IMR-90 (cell line): ENCODE results near the gene KCTD4. TPM values are rescaled to one million over a fixed set of nuclear protein-coding genes. Genes with fewer than 3 reads are reported as not detected.
A peak's percentile ranks its signal among the peaks of the same experiment; 100 is the strongest.

Experiments
- ATAC-seq: fragments of 200-7000 bp; cut with Tn5 transposase; 2 replicates; pipeline ENCODE4 v1.9.1; 2020; ENCODE audit warnings: low read depth, mild to moderate bottlenecking, moderate library complexity
- BruUV-seq: library from RNA; stranded (reverse); fragments of 400-500 nt; replicated peaks from 2 replicates; lab custom pipeline; 2021; lab: Mats Ljungman, UMichigan
- CTCF ChIA-PET: fragments of 300-600 bp; formaldehyde crosslinking; extraction: SDS; loops from one replicate; lab custom pipeline; 2021; ENCODE audit warnings: antibody characterized with exemption; lab: Yijun Ruan, JAX
- POLR2A ChIA-PET: fragments of 300-600 bp; sonication (Branson Sonifier 250); formaldehyde crosslinking; loops from one replicate; lab custom pipeline; 2022; ENCODE audit warnings: antibody characterized with exemption; ENCODE audit not compliant: unreplicated experiment; lab: Charles Lee
- DNase-seq: peaks from one replicate; pipeline ENCODE4 v3.0.0; 2013
- H2AFZ ChIP-seq: replicated peaks from 2 replicates; pipeline ENCODE3; 2013; ENCODE audit warnings: low read length, mild to moderate bottlenecking; ENCODE audit not compliant: poor library complexity
- H2AK5ac ChIP-seq: 2 replicates; pipeline ENCODE4 v1.6.1; 2013; ENCODE audit warnings: low read depth, low read length, inconsistent platforms
- H2AK9ac ChIP-seq: replicated peaks from 2 replicates; pipeline ENCODE3; 2013; ENCODE audit warnings: mild to moderate bottlenecking, low read depth, low read length, moderate library complexity; ENCODE audit not compliant: poor library complexity
- H2BK120ac ChIP-seq: 2 replicates; pipeline ENCODE4 v1.6.1; 2013; ENCODE audit warnings: low read depth, low read length, inconsistent platforms
- H2BK15ac ChIP-seq: 3 replicates; pipeline ENCODE4 v1.6.1; 2013; ENCODE audit warnings: low read depth, low read length, inconsistent platforms
- H2BK20ac ChIP-seq: 2 replicates; pipeline ENCODE4 v1.6.1; 2013; ENCODE audit warnings: low read depth, mild to moderate bottlenecking, inconsistent platforms, low read length, moderate library complexity
- H2BK5ac ChIP-seq: 2 replicates; pipeline ENCODE4 v1.6.1; 2013; ENCODE audit warnings: mild to moderate bottlenecking, low read depth, low read length, inconsistent platforms; ENCODE audit not compliant: poor library complexity, severe bottlenecking
- H3K14ac ChIP-seq: replicated peaks from 2 replicates; pipeline ENCODE4 v1.6.1; 2013; ENCODE audit warnings: low read depth, low read length, inconsistent platforms
- H3K18ac ChIP-seq: 2 replicates; pipeline ENCODE4 v1.6.1; 2013; ENCODE audit warnings: low read depth, low read length, control low read depth
- H3K23ac ChIP-seq: 2 replicates; pipeline ENCODE4 v1.6.1; 2013; ENCODE audit warnings: low read depth, low read length, inconsistent platforms
- H3K27ac ChIP-seq: 2 replicates; pipeline ENCODE4 v1.5.1; 2013; ENCODE audit warnings: mild to moderate bottlenecking, control low read depth, low read length; ENCODE audit not compliant: insufficient read depth
- H3K27me3 ChIP-seq: 2 replicates; pipeline ENCODE4 v1.6.1; 2013; ENCODE audit warnings: low read length; ENCODE audit not compliant: control insufficient read depth, insufficient read depth
- H3K36me3 ChIP-seq: 2 replicates; pipeline ENCODE4 v1.6.1; 2013; ENCODE audit warnings: low read length, mixed read lengths; ENCODE audit not compliant: control insufficient read depth, insufficient read depth
- H3K4ac ChIP-seq: 2 replicates; pipeline ENCODE4 v1.6.1; 2013; ENCODE audit warnings: low read depth, low read length, inconsistent platforms
- H3K4me1 ChIP-seq: 2 replicates; pipeline ENCODE4 v1.6.1; 2013; ENCODE audit warnings: low read length, mixed read lengths; ENCODE audit not compliant: control insufficient read depth, insufficient read depth
- H3K4me2 ChIP-seq: 2 replicates; pipeline ENCODE4 v1.6.1; 2013; ENCODE audit warnings: low read depth, mild to moderate bottlenecking, control low read depth, low read length, moderate library complexity
- H3K4me3 ChIP-seq: 2 replicates; pipeline ENCODE4 v1.5.1; 2013; ENCODE audit warnings: low read depth, mild to moderate bottlenecking, control low read depth, low read length, moderate library complexity; ENCODE audit not compliant: insufficient read depth
- H3K56ac ChIP-seq: 2 replicates; pipeline ENCODE4 v1.6.1; 2013; ENCODE audit warnings: low read length, inconsistent platforms; ENCODE audit not compliant: insufficient read depth; ENCODE audit errors: extremely low read depth
- H3K79me1 ChIP-seq, 2 experiments: 2 replicates each; pipeline ENCODE4 v1.6.1; 2013; ENCODE audit warnings: low read length in 2 of 2, inconsistent platforms in 1 of 2, low read depth in 1 of 2
- H3K9ac ChIP-seq: 2 replicates; pipeline ENCODE4 v1.6.1; 2013; ENCODE audit warnings: low read depth, low read length, control low read depth
- H3K9me1 ChIP-seq: 2 replicates; pipeline ENCODE4 v1.6.1; 2013; ENCODE audit warnings: low read length, inconsistent platforms; ENCODE audit not compliant: insufficient read depth
- H3K9me3 ChIP-seq: 2 replicates; pipeline ENCODE4 v1.6.1; 2013; ENCODE audit warnings: low read length; ENCODE audit not compliant: control insufficient read depth, insufficient read depth
- H4K20me1 ChIP-seq: 2 replicates; pipeline ENCODE4 v1.6.1; 2013; ENCODE audit warnings: low read length, inconsistent platforms; ENCODE audit not compliant: insufficient read depth
- H4K5ac ChIP-seq: 2 replicates; pipeline ENCODE4 v1.6.1; 2013; ENCODE audit warnings: mild to moderate bottlenecking, low read depth, low read length, control low read depth
- H4K8ac ChIP-seq, 2 experiments: 2 replicates each; pipeline ENCODE4 v1.6.1; 2013; ENCODE audit warnings: low read depth in 2 of 2, low read length in 2 of 2, control low read depth in 1 of 2, inconsistent platforms in 1 of 2
- H4K91ac ChIP-seq: 2 replicates; pipeline ENCODE4 v1.6.1; 2013; ENCODE audit warnings: low read depth, low read length, inconsistent platforms; ENCODE audit not compliant: insufficient read depth
- BHLHE40 ChIP-seq: fragments of 150-350 bp; IDR thresholded peaks from 2 replicates; pipeline ENCODE4 v1.6.1; 2016; ENCODE audit warnings: mild to moderate bottlenecking, low read depth, low read length
- CHD1 ChIP-seq: IDR thresholded peaks from 2 replicates; pipeline ENCODE4 v1.6.1; 2012; ENCODE audit warnings: low read depth, low read length, improper control_type of control experiment
- ELK1 ChIP-seq: fragments of 150-350 bp; IDR thresholded peaks from 2 replicates; pipeline ENCODE4 v1.6.1; 2016; ENCODE audit warnings: low read depth, mild to moderate bottlenecking, low read length, moderate library complexity, borderline replicate concordance
- FOS ChIP-seq: fragments of 150-350 bp; IDR thresholded peaks from 2 replicates; pipeline ENCODE4 v1.6.1; 2016; ENCODE audit warnings: low read depth, low read length
- MXI1 ChIP-seq: IDR thresholded peaks from 2 replicates; pipeline ENCODE4 v1.6.1; 2012; ENCODE audit warnings: low read depth, mild to moderate bottlenecking, low read length, moderate library complexity, borderline replicate concordance
- RFX5 ChIP-seq: IDR thresholded peaks from 2 replicates; pipeline ENCODE4 v1.8.0; 2012; ENCODE audit warnings: low read depth, mild to moderate bottlenecking, low read length, moderate library complexity
- WGBS, 2 experiments: methylation state at CpG; one replicate each; pipeline versions ENCODE4 v1.1.5 to v1.1.7; 2013; ENCODE audit warnings: missing lambda C conversion rate in 2 of 2; ENCODE audit not compliant: insufficient read length in 1 of 2; ENCODE audit errors: extremely low coverage in 2 of 2; 5-methylcytosine and 5-hydroxymethylcytosine counted together
- dilution Hi-C: fragments of 300-500 bp; cut with HindIII; formaldehyde crosslinking; loops from one replicate; pipeline ENCODE4 v1.14.3; 2018; ENCODE audit warnings: low sequenced_read_pairs; ENCODE audit not compliant: unreplicated experiment
- in situ Hi-C: fragments of 300-500 bp; cut with MboI; formaldehyde crosslinking; loops from 3 replicates; pipeline ENCODE4 v1.14.3; 2019; ENCODE audit warnings: low sequenced_read_pairs, inconsistent platforms, mixed read lengths
- intact Hi-C: fragments of 100-400 bp; cut with micrococcal nuclease; formaldehyde crosslinking; loops from 2 replicates; pipeline ENCODE4 v1.10.0; 2022
- polyA plus RNA-seq, 3 experiments: library from polyadenylated mRNA; depleted of rRNA; stranded (reverse); fragments of >200 nt; gene quantifications; 2 replicates each; pipeline ENCODE4 v1.2.3, GENCODE V29; 2012; ENCODE audit warnings: low replicate concordance in 1 of 3
- total RNA-seq: library from RNA; depleted of rRNA; stranded (reverse); fragments of >200 nt; gene quantifications from 2 replicates; pipeline ENCODE4 v1.2.3, GENCODE V29; 2012
- TF ChIP-seq, protein P1 (sequence below): fragments of 150-350 bp; IDR thresholded peaks from 2 replicates; pipeline ENCODE4 v1.6.1; 2017; ENCODE audit warnings: mild to moderate bottlenecking, antibody characterized with exemption, low read length, low read depth
- TF ChIP-seq, protein P2 (sequence below): conservative IDR thresholded peaks from 2 replicates; pipeline ENCODE4 v1.5.1; 2012; ENCODE audit warnings: mild to moderate bottlenecking, low read depth, low read length, improper control_type of control experiment

Gene KCTD4
- total and polyA plus RNA-seq, 2 of the 4 experiments (the other 2 are of a cell fraction): 0.53 to 0.72 TPM

DNA sequence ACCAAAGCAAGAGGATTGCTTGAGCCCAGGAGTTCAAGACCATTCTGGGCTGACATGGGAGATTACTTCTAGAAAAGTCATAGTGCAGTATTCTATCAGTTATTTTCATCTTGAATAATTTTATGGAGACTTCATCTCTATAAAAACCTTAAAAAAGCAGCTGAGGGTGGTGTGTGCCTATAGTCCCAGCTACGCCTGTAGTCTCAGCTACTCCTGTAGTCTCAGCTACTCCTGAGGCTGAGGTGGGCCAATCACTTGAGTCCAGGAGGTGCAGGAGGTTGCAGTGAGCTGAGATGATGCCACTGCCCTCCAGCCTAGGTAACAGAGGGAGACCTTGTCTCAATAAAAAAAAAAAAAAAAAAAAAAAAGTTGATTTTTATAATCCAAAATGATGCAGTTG is 22.1 kb upstream of the KCTD4 start:
- Histone ChIP-seq H3K9me1 (peaks cover 2% of the 10 kb centered on the region; the same call in 1 of the 2 replicates), H4K5ac (no peak overlapping the region), H3K4ac (peak overlapping the region; percentile 38; the same call in 1 of the 2 replicates), H3K4me1 (peaks cover 2% of the 10 kb centered on the region; the same call in 1 of the 2 replicates), H2BK20ac (no peak overlapping the region), H3K18ac (peak overlapping the region; percentile 37; the same call in 1 of the 2 replicates), H2AFZ (no peak overlapping the region), H2BK5ac (peak overlapping the region; percentile 57), H4K8ac (no peak overlapping the region), H3K4me3 (no peak overlapping the region), H2BK15ac (no peak overlapping the region), H3K9ac (no peak overlapping the region), H3K9me3 (no peaks in the 10 kb centered on the region), H3K27ac (no peak overlapping the region), H4K20me1 (no peaks in the 10 kb centered on the region), H3K36me3 (no peaks in the 10 kb centered on the region), H3K79me1 (peaks cover 36 to 37% of the 10 kb centered on the region in 2 experiments), H4K91ac (no peak overlapping the region), H3K23ac (no peak overlapping the region), H2AK9ac (no peak overlapping the region), H2BK120ac (no peak overlapping the region), H2AK5ac (peak overlapping the region; percentile 89), H3K4me2 (no peak overlapping the region), H3K14ac (no peak overlapping the region), H3K56ac (no peak overlapping the region), H3K27me3 (no peaks in the 10 kb centered on the region)
- intact Hi-C loops: no loop called here
- ChIA-PET POLR2A (no interaction called here), CTCF (no interaction called here)
- no peak for TF ChIP-seq BHLHE40
- TF ChIP-seq, protein P1, sequence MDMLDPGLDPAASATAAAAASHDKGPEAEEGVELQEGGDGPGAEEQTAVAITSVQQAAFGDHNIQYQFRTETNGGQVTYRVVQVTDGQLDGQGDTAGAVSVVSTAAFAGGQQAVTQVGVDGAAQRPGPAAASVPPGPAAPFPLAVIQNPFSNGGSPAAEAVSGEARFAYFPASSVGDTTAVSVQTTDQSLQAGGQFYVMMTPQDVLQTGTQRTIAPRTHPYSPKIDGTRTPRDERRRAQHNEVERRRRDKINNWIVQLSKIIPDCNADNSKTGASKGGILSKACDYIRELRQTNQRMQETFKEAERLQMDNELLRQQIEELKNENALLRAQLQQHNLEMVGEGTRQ: no peak
- no peak for TF ChIP-seq FOS
- TF ChIP-seq RFX5: no peak
- TF ChIP-seq, protein P2, sequence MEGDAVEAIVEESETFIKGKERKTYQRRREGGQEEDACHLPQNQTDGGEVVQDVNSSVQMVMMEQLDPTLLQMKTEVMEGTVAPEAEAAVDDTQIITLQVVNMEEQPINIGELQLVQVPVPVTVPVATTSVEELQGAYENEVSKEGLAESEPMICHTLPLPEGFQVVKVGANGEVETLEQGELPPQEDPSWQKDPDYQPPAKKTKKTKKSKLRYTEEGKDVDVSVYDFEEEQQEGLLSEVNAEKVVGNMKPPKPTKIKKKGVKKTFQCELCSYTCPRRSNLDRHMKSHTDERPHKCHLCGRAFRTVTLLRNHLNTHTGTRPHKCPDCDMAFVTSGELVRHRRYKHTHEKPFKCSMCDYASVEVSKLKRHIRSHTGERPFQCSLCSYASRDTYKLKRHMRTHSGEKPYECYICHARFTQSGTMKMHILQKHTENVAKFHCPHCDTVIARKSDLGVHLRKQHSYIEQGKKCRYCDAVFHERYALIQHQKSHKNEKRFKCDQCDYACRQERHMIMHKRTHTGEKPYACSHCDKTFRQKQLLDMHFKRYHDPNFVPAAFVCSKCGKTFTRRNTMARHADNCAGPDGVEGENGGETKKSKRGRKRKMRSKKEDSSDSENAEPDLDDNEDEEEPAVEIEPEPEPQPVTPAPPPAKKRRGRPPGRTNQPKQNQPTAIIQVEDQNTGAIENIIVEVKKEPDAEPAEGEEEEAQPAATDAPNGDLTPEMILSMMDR: no peak
- no peak for TF ChIP-seq CHD1
- TF ChIP-seq ELK1: no peak
- TF ChIP-seq MXI1: no peak
- ATAC-seq (no peak), DNase-seq (no peak)
- in situ Hi-C loops: no loop called here
- BruUV-seq: no TSS peak
- WGBS, 2 experiments: no CpG with 5 or more reads among the region's 1 CpG
- dilution Hi-C loops: no loop called here
